ENCODE results near the gene RAD9B.

RAD9B gene

GRCh38 chr12:110528277-110528839 lies 26.2 kb downstream of the RAD9B start:
- DNase-seq: no peak

- DNase-seq: no peak
These were observed 28.4 kb downstream of the RAD9B start for GRCh38 chr12:110530511-110530910.

GRCh38 chr12:110531741-110532333 lies 29.7 kb downstream of the RAD9B start:
- DNase-seq: peak; percentile 71

GRCh38 chr12:110532644-110533043 lies 30.5 kb downstream of the RAD9B start:
- no peak for DNase-seq

GRCh38 chr12:110533607-110534006 lies 31.5 kb downstream of the RAD9B start:
- DNase-seq: peak; percentile 38

GRCh38 chr12:110534811-110535210 lies 32.7 kb downstream of the RAD9B start:
- DNase-seq: no peak

- no peak for DNase-seq
These were observed 34.9 kb downstream of the RAD9B start for GRCh38 chr12:110536834-110537604.

- no peak for DNase-seq
These were observed 35.7 kb downstream of the RAD9B start for GRCh38 chr12:110537605-110538409.

- DNase-seq: no peak
These were observed 36.9 kb downstream of the RAD9B start for GRCh38 chr12:110538869-110539622.

GRCh38 chr12:110540048-110540447 lies 37.9 kb downstream of the RAD9B start:
- no peak for DNase-seq

GRCh38 chr12:110543252-110543959 lies 41.3 kb downstream of the RAD9B start:
- no peak for DNase-seq

GRCh38 chr12:110543965-110544364 lies 41.8 kb downstream of the RAD9B start:
- DNase-seq: no peak

GRCh38 chr12:110545259-110545658 lies 43.1 kb downstream of the RAD9B start:
- peak; percentile 94 for DNase-seq

- peak; percentile 18 for DNase-seq
These were observed 43.7 kb downstream of the RAD9B start for GRCh38 chr12:110545812-110546211.

- peak; percentile 94 for DNase-seq
These were observed 44.2 kb downstream of the RAD9B start for GRCh38 chr12:110546339-110546738.

- no peak for DNase-seq
These were observed 45.0 kb downstream of the RAD9B start for GRCh38 chr12:110547090-110547489.

- DNase-seq: peak; percentile 64
These were observed 46.5 kb downstream of the RAD9B start for GRCh38 chr12:110548678-110549077.

- DNase-seq: no peak
These were observed 47.6 kb downstream of the RAD9B start for GRCh38 chr12:110549716-110550115.

GRCh38 chr12:110550981-110551380 lies 48.9 kb downstream of the RAD9B start:
- no peak for DNase-seq

Data from EL (cell line).